ENCODE results near the gene CDCP2. TPM values are rescaled to one million over a fixed set of nuclear protein-coding genes. Genes with fewer than 3 reads are reported as not detected.

The CDCP2 gene
- total RNA-seq, 2 donors from 2014 or later: 0.10 TPM; not detected in 1

GRCh38 chr1:54084794-54085193 is 68.0 kb downstream of the CDCP2 start:
- no peak for TF ChIP-seq CTCF (IDR thresholded peaks at IDR 0.05)
- Histone ChIP-seq H3K27ac (no peak overlapping the region), H3K27me3 (no peaks in the 10 kb centered on the region)

More at GRCh38 chr1:54084794-54085193, 68.0 kb downstream of the CDCP2 start:
- no peaks in the 10 kb centered on the region for H3K9me3 ChIP-seq
- no peak overlapping the region for H3K4me3 ChIP-seq
- H3K9ac ChIP-seq (ENCODE audit: low read depth in 2 of 2, low read length in 2 of 2): no peak overlapping the region
- no peaks in the 10 kb centered on the region for H3K36me3 ChIP-seq
- no peak for DNase-seq
- H3K4me1 ChIP-seq: no peaks in the 10 kb centered on the region
- intact Hi-C loops (cut with DNase I): no loop called here

Other genes starting within 250 kb of the CDCP2 start
- gene IFT25, start 207.3 kb downstream of the CDCP2 start, total RNA-seq: 10 to 100 TPM; 15.1 to 17.5 TPM
- 10 to 100 TPM; 23.2 to 24.8 TPM for gene LRRC42, start 206.7 kb downstream of the CDCP2 start, total RNA-seq
- gene LDLRAD1, start 134.8 kb downstream of the CDCP2 start, total RNA-seq: under 1 TPM in 1 of 2 donors, not detected in 1; 0.24 TPM
- 100 to 1,000 TPM; 470 to 887 TPM for gene TMEM59, start 99.8 kb downstream of the CDCP2 start, total RNA-seq
- gene TCEANC2, start 99.4 kb downstream of the CDCP2 start, total RNA-seq: 1 to 10 TPM; 4.4 to 5.9 TPM
- gene CYB5RL, start 47.0 kb upstream of the CDCP2 start, total RNA-seq: 10 to 100 TPM in 1 of 2 donors, 1 to 10 TPM in 1; 3.6 to 12.1 TPM
- 100 to 1,000 TPM in 1 of 2 donors, 10 to 100 TPM in 1; 76.7 to 157 TPM for gene MRPL37, start 47.2 kb upstream of the CDCP2 start, total RNA-seq